HG02885 (cell line): ENCODE measurements around the gene DNASE1L1.

Experiments
- ATAC-seq: cut with Tn5 transposase; IDR thresholded peaks from one replicate; pipeline ENCODE4 v1.9.1; 2021; ENCODE audit warnings: mild to moderate bottlenecking; ENCODE audit not compliant: unreplicated experiment, poor library complexity

The DNASE1L1 gene

DNA sequence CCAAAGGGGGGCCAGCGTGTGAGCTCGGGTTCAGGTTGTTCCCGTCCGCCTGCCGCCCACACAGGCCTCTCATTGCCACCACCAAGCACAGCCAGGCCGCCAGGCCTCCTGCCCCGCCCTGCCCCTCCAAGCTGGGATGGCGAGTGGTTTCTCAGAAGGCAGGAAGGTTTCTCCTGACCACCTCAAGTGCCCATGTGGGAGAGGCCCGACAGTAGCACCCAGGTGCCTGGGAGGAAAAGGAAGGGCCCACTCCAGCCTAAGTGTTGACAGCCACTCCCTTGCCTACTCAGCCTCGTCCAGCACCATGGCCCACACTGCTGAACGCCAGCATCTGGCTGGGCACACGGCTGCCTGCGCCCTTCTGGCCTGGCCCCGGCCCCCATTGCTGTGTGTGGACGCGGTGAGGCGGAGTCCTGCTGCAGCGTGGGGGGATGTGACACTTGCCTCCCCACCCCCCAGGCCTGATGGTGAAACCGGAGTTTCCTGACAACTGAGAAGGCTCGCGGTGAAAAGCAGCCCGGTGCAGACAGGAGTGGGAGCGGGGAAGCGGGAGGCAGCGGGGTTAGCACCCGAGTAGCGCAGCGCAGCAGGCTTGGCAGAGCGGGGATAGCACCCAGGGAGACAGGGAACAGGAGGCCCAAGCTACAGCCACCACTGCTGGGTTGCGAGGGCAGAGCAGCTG, 53.8 kb downstream of the DNASE1L1 start:
- ATAC-seq, result no peak

- no peak for ATAC-seq
These were observed 54.5 kb downstream of the DNASE1L1 start for GRCh38 chrX:154354516-154354915.

- ATAC-seq, result no peak
These were observed 55.0 kb downstream of the DNASE1L1 start for GRCh38 chrX:154354013-154354412.

DNA sequence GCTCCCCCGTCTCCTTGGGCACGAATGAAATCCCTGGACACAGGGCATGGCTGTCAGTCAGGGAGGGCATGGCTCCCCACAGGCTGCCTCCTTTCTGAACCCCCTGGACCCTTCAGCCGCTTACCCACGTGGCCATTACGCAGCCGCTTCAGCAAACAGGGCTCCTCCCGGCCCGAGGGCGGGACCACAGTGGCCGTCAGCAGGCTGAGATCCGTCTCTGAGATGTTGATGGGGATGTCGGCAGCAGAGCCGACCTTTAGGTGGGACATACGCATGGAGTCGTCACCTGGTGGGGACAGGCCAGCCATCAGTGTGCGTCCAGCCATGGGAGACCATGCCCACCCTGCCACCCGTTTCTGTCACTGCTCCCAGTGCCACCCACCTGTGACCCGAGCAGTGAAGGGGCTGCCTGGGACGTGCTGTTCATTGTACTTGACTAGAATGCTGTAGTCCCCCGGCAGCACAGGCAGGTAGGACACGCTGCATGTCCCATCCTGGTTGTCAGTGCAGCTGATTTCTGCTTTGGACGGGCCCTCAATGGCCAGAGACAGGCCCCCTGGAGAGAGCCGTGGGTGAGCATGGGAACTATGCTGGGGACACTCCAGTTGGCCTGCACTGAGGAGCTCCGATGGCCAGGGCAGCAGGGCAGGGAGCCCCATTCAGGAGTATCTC, 55.7 kb downstream of the DNASE1L1 start:
- ATAC-seq, result no peak

DNA sequence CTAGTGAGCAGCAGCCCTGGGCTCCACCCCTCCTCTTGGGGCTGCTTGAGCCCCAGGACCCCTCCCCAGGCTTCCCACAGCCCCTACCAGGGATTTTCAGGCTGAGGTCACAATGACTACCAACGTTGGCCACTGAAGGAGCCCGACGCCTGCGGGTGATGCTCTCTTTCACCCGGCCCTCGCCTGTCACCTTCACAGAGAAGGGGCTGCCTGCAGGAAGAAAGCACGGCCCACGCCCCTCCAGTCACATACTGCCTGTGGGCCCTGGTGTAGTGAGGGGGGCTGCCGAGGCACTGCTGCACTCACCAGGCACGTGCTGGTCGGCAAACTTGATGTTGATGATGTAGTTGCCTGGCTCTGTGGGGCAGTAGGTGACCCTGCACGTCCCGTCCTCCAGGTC, 56.6 kb downstream of the DNASE1L1 start:
- no peak for ATAC-seq

- no peak for ATAC-seq
These were observed 57.0 kb downstream of the DNASE1L1 start for GRCh38 chrX:154352012-154352401.
